Vagina (tissue), 2 donors: ENCODE results near the gene CCDC80.

Experiments used
- CTCF ChIP-seq, 3 experiments: fragments of 450-650 bp in 2 of 3; fragments of 200-600 bp in 1 of 3; sonication (generic) in 1 of 3; IDR thresholded peaks; one replicate each; pipeline ENCODE4 v1.5.1; 2017 to 2019; ENCODE audit warnings: antibody characterized with exemption in 3 of 3, mild to moderate bottlenecking in 2 of 3, moderate library complexity in 2 of 3
- POLR2A ChIP-seq, 2 donors: fragments of 450-650 bp; IDR thresholded peaks; one replicate each; pipeline ENCODE4 v1.6.1; 2017; ENCODE audit warnings: antibody characterized with exemption in 2 of 2, mild to moderate bottlenecking in 2 of 2, moderate library complexity in 2 of 2
- POLR2AphosphoS5 ChIP-seq, 2 donors: sonication (generic); formaldehyde crosslinking; IDR thresholded peaks; one replicate each; pipeline ENCODE4 v1.9.0; 2017; ENCODE audit warnings: antibody characterized with exemption in 2 of 2, mild to moderate bottlenecking in 2 of 2, low read depth in 1 of 2; ENCODE audit not compliant: insufficient read depth in 1 of 2

- TF ChIP-seq CTCF (IDR thresholded peaks at IDR 0.05) (no peak), POLR2AphosphoS5 (IDR thresholded peaks at IDR 0.05; ENCODE audit: insufficient read depth in 1 of 2, low read depth in 1 of 2) (no peak), POLR2A (IDR thresholded peaks at IDR 0.05) (no peak)
Observed at GRCh38 chr3:112682361-112682760, 41.4 kb upstream of the CCDC80 start.
